ENCODE results near the gene TSHZ1.

Gene TSHZ1

GRCh38 chr18:75176849-75177248, 33.7 kb upstream of the TSHZ1 start:
- TF ChIP-seq, protein P1, sequence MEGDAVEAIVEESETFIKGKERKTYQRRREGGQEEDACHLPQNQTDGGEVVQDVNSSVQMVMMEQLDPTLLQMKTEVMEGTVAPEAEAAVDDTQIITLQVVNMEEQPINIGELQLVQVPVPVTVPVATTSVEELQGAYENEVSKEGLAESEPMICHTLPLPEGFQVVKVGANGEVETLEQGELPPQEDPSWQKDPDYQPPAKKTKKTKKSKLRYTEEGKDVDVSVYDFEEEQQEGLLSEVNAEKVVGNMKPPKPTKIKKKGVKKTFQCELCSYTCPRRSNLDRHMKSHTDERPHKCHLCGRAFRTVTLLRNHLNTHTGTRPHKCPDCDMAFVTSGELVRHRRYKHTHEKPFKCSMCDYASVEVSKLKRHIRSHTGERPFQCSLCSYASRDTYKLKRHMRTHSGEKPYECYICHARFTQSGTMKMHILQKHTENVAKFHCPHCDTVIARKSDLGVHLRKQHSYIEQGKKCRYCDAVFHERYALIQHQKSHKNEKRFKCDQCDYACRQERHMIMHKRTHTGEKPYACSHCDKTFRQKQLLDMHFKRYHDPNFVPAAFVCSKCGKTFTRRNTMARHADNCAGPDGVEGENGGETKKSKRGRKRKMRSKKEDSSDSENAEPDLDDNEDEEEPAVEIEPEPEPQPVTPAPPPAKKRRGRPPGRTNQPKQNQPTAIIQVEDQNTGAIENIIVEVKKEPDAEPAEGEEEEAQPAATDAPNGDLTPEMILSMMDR (IDR thresholded peaks at IDR 0.05; ENCODE audit: low read depth, low read length) = no peak
- Histone ChIP-seq H3K27ac (no peak overlapping the region), H3K9me3 (ENCODE audit: severe bottlenecking) (no peaks in the 10 kb centered on the region), H3K36me3 (no peaks in the 10 kb centered on the region), H3K4me3 (ENCODE audit: low read depth, low read length) (no peak overlapping the region), H3K27me3 (ENCODE audit: insufficient read depth, low read depth, severe bottlenecking) (no peaks in the 10 kb centered on the region)
- no peak for DNase-seq

DNA sequence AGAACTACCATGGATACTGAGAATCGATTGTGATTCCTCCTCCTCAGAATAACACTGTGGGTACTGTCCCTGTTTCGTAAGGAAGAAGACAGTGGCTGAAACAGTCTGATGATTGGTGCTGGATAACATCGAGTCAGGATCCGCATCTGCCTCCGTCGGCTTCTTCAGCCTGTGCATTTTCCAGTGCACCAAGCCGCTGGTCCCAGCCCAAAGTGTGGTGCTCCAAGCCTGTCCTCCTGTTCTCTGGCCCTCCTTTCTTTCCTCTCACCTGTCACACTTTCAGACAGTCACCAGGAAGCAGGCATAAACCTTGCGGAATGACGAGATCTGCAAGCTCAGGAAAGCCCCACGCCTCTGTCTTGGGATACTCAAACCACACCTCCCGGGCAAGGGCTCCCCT, 32.2 kb upstream of the TSHZ1 start:
- TF ChIP-seq, protein P1 (IDR thresholded peaks at IDR 0.05; ENCODE audit: low read depth, low read length) = no peak

GRCh38 chr18:75179819-75180600, 30.6 kb upstream of the TSHZ1 start:
- Histone ChIP-seq H3K36me3 (no peaks in the 10 kb centered on the region), H3K27ac (no peak overlapping the region), H3K27me3 (ENCODE audit: insufficient read depth, low read depth, severe bottlenecking) (no peaks in the 10 kb centered on the region), H3K4me3 (ENCODE audit: low read depth, low read length) (no peak overlapping the region), H3K9me3 (ENCODE audit: severe bottlenecking) (no peaks in the 10 kb centered on the region)
- TF ChIP-seq, protein P1 (IDR thresholded peaks at IDR 0.05; ENCODE audit: low read depth, low read length) = no peak
- DNase-seq = no peak

More for the DNA sequence above, 32.2 kb upstream of the TSHZ1 start:
- Histone ChIP-seq H3K9me3 (ENCODE audit: severe bottlenecking) (no peaks in the 10 kb centered on the region), H3K27me3 (ENCODE audit: insufficient read depth, low read depth, severe bottlenecking) (no peaks in the 10 kb centered on the region), H3K4me3 (ENCODE audit: low read depth, low read length) (no peak overlapping the region), H3K27ac (no peak overlapping the region), H3K36me3 (no peaks in the 10 kb centered on the region)
- no peak for DNase-seq

- Histone ChIP-seq H3K36me3 (no peaks in the 10 kb centered on the region), H3K27me3 (ENCODE audit: insufficient read depth, low read depth, severe bottlenecking) (no peaks in the 10 kb centered on the region), H3K9me3 (ENCODE audit: severe bottlenecking) (no peaks in the 10 kb centered on the region), H3K4me3 (ENCODE audit: low read depth, low read length) (no peak overlapping the region), H3K27ac (no peak overlapping the region)
- DNase-seq = no peak
- TF ChIP-seq, protein P1 (IDR thresholded peaks at IDR 0.05; ENCODE audit: low read depth, low read length) = no peak
These were observed 27.1 kb upstream of the TSHZ1 start for GRCh38 chr18:75183524-75183923.

- DNase-seq = no peak
- TF ChIP-seq, protein P1 (IDR thresholded peaks at IDR 0.05; ENCODE audit: low read depth, low read length) = no peak
These were observed 26.6 kb upstream of the TSHZ1 start for GRCh38 chr18:75183973-75184493.

More at GRCh38 chr18:75183973-75184493, 26.6 kb upstream of the TSHZ1 start:
- Histone ChIP-seq H3K4me3 (ENCODE audit: low read depth, low read length) (no peak overlapping the region), H3K9me3 (ENCODE audit: severe bottlenecking) (no peaks in the 10 kb centered on the region), H3K27ac (no peak overlapping the region), H3K27me3 (ENCODE audit: insufficient read depth, low read depth, severe bottlenecking) (no peaks in the 10 kb centered on the region), H3K36me3 (no peaks in the 10 kb centered on the region)

All from WERI-Rb-1 (cell line).